CD4-positive, alpha-beta T cell treated with Interleukin-6 at 100 ng/mL for 8 hours (primary cell): ENCODE measurements around the gene ZFYVE28.
"Not testable (repeated sequence)": the region's sequence is repeated elsewhere in the genome, so short reads cannot be mapped to it uniquely, and the experiment has no call there.

ENCODE experiments used
- DNase-seq: peaks from one replicate; pipeline ENCODE4 v3.0.0-alpha.2; 2020; ENCODE audit warnings: mixed read lengths, low spot score

ZFYVE28 gene

DNA sequence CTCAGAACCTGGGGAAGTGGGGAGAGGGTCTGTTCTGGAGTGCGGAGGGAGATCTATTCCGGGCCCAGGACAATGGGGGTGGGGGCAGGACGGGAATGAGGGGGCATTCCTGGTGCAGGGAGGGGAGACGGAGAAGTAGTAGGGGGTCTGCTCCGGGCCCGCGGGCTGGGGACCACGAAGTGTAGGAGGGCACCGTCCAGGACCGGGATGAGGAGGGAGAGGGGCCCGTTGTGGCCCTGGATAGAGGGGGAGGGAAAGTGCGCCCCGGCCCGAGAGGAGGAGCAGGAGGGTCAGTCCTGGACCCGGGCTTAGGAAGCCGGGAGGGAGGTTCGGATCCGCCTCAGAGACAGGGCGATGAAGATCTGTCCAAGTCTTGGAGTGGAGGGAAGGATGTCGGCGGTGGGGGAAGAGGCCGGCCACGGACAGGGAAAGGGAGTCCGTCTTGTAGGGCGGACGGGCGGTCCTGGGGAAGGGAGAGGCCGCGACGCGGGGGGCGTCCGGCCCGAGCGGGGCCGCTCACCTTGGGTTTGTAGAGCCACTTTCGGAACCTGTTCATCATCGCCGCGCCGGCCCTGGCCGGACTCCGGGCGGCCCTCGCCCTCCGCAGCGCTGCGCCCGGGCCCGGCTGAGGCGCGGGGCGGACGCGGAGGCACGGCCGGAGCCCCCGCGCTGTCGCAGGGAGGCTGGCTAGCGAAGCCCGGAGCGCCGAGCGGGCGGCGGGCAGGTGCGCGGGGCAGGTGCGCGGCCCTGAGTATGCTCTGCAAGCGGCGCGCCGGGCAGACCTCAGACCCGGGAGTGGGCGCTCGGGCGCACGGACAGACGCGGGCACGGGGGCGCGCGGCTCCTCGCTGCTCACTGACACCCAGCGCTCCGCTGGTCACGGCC lies at the start of gene ZFYVE28:
ZFYVE28 (minus strand) TSS at position 881 of the 885 bp plus-strand sequence; CDS start at position 559, 322 bp downstream.
- DNase-seq, result no peak

- DNase-seq, result not testable (repeated sequence)
Observed at GRCh38 chr4:2465544-2465943, 47.1 kb upstream of the ZFYVE28 start.

DNA sequence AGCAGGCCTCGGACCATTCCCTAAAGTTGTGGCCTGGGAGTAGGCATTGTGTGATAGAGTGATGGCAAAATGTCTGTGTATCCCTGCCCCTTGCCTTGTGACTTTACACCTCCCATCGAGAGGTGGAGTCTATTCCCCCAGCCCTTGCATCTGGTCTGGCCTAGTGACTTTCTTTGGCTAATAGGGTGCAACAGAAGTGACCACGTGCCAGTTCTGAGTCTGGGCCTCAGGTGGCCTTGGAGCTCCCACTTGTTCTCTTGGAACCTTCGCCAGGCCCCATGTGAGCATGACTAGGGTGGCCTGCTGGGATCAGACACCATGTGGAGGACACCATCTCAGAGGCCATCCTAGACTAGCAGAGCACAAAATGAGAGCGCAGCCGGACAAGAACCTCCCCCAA lies 46.6 kb upstream of the ZFYVE28 start:
- no peak for DNase-seq

DNA sequence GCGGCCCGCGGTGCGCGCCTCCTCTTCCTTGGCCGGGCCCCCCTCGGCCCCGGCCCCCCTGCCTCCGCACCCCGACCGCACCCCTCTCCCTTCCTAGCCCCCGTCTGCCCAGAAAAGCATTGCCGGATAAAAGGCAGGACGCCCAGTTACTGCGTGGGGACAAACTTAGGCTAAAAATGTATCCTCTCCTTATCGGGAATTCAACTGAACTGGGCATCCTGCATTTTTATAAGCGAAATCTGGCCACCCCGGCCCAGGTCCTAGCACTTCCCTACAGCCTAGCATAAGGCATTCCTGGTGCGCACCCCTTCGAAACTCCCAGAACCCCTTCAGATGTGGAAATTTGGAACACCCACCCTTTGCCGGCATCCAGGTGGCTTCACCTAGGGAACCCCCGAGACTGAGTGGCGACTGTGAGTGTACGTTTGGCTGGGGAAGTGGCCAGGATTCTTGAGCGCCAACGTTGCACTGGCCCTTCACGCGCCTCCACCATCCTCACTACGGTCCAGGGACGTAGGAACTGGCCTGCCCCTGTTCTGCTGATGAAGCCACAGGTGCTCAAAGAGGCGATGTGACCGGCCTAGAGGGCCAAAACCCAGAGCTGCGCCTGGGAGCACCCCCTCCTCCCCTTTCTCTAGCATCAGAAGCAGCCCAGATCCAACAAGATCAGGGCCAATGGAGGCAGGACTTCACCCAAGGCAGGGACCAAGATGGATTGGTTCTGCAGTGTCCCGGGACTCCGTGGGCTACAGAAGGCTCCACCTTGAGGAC lies 44.7 kb upstream of the ZFYVE28 start:
- no peak for DNase-seq

DNA sequence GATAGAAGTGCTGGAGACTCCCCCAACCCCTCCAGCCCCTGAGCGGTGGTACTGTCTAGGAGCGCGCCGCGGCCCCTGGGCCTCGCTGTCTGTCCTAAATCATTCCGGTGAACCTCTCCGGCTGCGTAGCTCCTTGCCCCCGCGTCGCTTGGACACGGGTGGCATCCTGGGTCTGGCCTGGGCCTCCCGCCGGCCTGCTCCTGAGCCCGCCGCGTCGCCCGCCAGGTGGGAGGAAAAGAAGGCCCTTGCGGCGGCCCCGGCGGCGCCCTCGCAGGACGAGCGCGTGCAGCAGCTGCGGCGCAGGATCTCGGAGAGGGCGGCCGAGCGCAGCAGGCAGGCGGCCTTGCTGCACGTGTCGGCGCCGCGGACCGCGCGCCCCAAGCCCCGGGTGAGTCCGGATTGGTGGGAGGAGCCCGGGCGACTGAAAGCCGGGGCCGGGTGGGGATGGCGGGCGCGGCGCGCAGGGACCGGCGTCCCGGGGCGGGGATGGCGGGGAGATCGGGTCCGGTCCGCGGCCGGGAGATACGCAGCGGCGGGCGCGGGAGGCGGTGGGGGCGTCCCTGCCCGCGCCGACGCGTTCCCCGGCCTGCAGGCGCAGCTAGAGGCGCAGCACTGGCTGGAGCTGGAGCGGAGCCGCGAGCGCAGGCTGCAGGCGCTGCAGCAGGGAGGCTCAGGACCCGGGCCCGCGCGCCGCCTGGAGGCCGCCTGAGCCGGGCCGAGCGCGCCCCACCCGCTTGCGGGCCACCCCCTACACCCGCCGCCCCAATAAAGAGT lies 44.0 kb upstream of the ZFYVE28 start:
- DNase-seq, result peak; percentile 61

- DNase-seq, result no peak
Observed at GRCh38 chr4:2461246-2461960, 43.0 kb upstream of the ZFYVE28 start.

DNA sequence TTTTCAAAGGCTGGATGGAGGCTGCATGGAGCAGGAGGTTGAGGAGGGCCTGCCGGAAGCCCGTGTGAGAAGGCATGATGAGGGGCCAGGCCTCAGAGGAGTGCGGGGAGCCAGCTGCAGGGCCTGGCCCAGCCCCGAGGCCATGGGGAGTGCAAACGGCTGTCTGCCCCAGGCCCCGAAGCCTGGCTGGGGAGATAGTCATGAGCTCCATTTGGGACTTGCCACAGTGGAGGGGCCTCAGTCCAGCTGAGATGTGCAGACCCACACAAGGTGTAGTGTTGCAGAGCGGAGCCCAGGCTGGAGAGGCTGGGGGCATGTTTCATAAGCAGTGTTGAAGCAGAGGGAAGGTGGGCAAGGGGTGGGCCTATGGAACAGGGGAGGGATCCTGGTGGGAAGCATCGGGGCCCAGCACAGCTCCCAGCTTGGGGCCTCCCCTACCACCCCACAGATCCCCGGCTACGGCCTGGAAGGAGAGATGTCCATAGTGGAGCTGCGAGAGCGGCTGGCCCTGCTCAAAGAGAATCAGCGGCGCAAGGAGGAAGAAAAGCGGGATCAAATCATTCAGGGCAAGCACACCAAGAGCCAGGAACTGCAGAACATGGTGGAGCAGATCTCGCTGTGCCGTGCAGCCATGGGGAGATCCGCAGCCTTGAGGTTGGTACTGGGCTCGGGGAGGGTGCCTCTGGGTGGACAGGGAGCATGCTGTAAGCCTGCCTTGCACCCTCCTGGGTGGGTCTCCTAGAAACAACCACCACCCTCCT lies 41.3 kb upstream of the ZFYVE28 start:
- no peak for DNase-seq

DNA sequence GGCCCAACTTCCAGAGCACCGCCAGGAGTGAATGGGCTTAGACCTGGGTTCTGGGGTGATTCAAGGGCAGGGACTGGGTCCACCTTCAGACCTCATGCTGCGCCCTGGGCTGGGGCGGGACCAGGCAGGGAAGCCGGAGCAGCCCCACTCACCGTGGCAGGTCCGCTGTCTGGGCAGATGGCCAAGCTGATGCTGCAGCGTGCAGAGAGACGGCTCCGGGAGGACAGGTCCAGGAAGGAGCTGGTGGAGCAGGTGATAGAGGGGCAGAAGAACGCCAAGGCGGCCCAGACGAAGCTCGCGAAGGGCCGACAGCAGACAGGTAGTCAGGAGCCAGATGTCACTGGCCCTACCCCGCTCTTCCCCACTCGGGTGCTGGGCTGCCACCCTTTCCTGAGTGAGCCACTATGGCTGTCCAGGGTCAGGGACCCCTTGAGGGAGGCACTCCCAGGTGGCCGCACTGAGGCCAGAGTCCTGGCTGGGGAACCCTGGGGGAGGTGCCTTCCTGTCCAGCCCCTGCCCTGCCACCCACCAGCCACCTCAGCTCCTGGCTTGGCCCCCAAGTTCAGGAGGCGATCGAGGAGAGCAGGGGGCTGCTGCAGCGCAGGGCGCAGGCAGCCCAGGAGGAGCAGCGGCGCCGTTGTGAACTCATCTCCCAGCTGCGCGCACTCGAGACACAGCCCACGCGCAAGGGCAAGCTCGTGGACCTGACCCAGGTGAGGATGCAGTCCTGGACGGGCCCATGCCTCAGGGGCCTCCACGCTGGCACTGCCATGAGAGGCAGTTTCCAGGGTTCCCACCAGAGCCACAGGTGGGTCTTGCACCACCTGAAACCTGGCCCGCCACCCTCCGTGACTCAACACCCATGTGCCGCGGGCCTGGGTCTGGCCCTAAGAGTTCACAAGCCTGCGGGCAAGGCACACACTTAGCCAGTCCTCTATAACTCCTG lies 40.4 kb upstream of the ZFYVE28 start:
- DNase-seq, result no peak

DNA sequence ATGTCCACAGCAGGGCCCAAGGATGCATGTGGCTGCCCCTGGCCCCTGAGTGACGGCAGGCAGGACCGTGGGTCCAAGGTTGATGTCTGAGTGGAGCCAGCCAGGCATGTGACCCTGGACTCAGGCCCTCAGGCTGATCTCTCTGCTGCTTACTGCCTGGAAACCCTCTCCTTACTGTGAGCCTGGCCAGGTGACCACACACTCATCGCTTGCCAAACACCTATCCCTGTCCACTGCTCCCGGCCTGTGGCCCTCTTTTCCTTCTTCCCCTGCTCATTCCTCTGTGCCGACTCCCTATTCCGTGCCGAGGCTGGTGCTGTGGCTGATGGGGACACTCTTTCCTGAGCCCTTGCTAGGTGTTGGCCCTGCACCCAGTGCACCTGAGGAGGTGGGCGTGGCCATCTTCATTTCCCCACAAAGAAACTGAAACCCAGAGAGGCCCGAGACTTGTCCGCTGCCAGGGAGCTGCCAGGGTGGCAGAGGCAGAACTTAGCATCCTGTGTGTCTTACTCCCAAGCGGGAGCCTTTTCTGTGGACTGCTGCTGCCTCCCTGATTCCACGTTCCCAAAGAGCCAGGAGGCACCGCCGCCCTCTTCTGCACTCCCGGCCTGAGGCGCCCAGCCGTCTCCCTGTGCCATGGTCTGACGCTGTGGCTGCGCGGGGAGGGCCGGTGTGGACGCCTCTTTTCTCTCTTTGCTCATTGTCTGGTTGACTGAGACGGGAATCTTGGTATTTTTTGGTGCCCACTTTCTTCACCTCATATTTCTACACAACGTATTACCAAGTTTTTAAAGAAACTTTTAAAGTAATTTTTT lies 39.2 kb upstream of the ZFYVE28 start:
- no peak for DNase-seq

DNA sequence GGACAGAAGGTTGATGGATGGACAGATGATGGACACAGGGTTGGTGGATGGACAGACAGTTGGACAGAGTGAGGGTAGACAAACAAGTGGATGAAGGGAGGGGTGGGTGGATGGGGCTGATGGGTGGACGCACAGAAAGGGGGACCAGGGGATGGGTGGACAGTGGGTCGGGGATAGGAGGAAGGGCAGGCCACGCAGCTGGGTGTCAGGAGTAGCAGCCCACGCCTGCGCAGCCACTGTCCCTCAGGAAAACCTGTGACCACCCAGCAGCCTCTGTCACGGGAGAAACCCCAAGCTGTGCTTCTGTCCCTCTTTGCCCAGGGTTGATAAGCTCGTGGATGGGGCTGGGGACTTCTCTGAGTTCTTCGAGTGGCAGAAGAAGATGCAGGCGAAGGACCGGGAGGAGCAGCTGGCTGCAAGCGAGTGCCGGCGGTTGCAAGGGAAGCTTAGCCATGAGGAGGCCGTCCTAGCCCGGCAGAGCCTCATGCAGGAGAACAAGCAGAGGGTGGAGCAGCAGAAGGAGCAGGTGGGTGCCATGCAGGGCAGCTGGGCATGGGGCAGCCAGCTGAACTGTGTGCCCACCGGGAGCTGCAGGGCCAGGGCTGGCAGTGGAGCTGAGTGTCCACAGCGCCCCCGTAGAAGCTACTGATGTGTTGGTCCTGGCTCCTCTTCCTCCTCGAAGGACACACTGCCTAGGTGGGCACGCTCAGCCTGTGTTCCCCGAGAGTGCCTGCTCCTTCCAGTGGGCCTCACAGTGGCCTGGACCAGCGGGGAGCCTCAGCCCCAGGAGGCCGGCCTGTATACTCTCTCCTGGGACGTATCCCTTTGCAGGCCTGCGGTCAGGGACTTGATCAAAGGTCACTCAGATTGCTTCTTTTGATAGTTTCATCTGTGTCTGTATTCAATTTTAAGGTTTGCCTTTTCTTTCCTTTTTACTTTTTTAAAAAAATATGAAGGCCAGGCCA lies 33.7 kb upstream of the ZFYVE28 start:
- no peak for DNase-seq

GRCh38 chr4:2451036-2451520 lies 32.6 kb upstream of the ZFYVE28 start:
- no peak for DNase-seq

DNA sequence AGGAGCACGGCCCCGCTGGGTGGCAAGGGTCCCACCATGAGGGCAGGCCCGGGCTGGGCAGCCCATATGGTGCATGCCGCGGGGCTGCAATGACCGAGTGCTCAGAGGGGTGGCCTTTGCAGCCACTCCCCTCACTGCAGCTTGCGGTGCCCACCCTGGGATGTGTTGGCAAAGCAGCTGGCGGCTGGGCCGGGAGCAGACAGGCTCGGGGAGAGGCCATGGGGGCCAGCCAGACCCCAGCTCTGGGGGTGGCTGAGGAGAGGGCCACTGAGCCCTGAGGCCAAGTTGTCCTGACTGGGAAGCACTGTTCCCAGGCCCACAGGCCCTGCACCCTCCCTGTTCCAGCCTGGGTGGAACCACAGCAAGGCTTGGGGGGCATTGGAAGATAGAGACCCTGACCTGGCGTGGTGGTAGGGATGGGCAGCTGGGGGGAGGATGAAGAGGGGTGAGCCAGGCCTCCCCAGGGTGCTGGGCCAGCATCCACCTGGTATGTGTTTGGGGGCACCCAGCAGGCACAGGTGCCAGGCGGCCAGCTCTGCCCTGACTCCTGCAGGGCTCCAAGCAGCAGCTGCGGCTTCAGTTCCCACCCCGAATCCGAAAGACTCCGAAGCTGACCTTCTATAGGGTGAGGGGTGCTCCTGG lies 32.1 kb upstream of the ZFYVE28 start:
- no peak for DNase-seq

GRCh38 chr4:2449511-2450392 lies 31.3 kb upstream of the ZFYVE28 start:
- DNase-seq, result no peak

DNA sequence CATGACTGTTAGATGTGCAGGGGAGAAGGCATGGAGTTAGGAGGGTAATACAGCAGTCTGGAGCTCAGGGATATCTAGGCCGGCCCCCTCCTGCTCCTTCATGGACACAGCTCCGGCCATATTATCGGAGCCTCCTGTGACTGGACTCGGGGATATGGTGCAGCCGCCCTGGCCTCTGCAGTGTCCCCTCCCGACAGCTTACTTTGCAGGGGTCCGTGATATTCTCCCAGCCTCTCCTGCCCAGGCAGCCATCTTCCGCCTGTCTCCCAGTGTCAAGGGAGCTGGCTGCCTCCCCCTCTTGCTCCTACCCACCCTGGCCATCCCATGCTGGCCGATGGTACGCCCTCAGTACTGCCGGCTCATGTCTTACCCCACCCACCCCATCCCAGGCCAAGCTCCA lies 30.6 kb upstream of the ZFYVE28 start:
- no peak for DNase-seq

- DNase-seq, result no peak
Observed at GRCh38 chr4:2448589-2448988, 30.1 kb upstream of the ZFYVE28 start.
